ENCODE measurements around the gene PLEKHH1.

- TF ChIP-seq POLR2A (IDR thresholded peaks at IDR 0.05) (no peak), CTCF (IDR thresholded peaks at IDR 0.05) (no peak), POLR2AphosphoS5 (IDR thresholded peaks at IDR 0.05) (no peak)
Measured at GRCh38 chr14:67501670-67502069, 31.4 kb upstream of the PLEKHH1 start.
